Measurements from ENCODE around the gene PPFIA3.

The PPFIA3 gene

GRCh38 chr19:49182848-49183375 lies 63.6 kb downstream of the PPFIA3 start:
- no peak for DNase-seq (ENCODE audit: low spot score)

GRCh38 chr19:49186108-49186507 lies 66.8 kb downstream of the PPFIA3 start:
- DNase-seq (ENCODE audit: low spot score) = no peak

DNA sequence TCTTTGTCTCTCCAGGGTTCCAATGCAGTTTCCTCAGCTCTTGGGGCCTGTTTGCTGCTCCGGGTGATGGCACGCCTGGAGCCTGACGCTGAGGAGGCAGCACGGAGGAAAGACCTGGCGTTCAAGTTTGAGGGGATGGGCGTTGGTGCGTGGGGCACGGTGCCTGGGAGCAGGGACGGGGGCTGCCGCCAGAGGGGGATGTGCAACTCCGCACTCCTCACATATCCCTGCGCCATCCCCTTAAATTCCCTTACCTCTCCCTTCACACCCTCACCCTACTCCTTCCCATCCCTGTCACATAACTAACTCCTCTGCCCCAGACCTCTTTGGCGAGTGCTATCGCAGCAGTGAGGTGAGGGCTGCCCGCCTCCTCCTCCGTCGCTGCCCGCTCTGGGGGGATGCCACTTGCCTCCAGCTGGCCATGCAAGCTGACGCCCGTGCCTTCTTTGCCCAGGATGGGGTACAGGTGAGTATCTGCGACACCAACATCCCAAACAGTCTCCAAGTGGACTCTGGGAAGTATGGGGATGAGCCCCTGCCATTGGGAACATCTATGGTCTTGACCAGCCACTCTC lies 69.4 kb downstream of the PPFIA3 start:
- no peak for DNase-seq (ENCODE audit: low spot score)

GRCh38 chr19:49189259-49189658 lies 69.9 kb downstream of the PPFIA3 start:
- DNase-seq (ENCODE audit: low spot score) = no peak

DNA sequence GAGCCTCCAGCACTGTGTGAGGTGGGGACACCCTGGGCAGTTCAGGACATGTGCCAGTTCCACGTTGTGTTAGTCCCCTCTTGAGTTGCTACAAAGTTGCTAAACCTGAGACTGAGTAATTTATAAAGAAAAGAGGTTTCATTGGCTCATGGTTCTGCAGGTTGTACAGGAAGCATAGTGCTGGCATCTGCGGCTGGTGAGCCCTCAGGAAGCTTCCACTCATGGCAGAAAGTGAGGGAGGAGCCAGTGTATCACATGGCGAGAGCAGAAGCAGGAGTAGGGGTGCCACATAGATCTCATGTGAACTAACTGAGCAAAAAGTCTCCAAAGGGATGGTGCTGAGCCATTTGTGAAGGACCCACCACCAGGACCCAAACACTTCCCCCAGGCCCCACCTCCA lies 71.4 kb downstream of the PPFIA3 start:
- no peak for DNase-seq (ENCODE audit: low spot score)

GRCh38 chr19:49193822-49194394 lies 74.6 kb downstream of the PPFIA3 start:
- no peak for DNase-seq (ENCODE audit: low spot score)

DNA sequence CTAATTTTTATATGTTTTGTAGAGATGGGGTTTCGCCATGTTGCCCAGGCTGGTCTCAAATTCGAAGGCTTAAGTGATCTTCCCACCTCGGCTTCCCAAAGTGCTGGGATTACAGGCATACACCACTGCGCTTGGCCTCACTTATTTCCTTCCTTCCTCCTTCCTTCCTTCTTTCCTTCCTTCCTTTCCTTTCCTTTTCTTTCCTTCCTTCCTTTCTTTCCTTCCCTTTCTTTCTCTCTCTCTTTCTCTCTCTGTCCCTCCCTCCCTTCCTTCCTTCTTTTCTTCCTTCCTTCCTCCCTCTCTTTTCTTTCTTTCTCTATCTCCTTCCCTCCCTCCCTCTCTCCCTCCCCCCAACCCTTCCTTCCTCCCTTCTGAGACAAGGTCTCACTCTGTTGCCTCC lies 75.1 kb downstream of the PPFIA3 start:
- DNase-seq (ENCODE audit: low spot score) = no peak

GRCh38 chr19:49196527-49197240 lies 77.3 kb downstream of the PPFIA3 start:
- DNase-seq (ENCODE audit: low spot score) = peak; percentile 60

GRCh38 chr19:49200238-49200862 lies 81.0 kb downstream of the PPFIA3 start:
- DNase-seq (ENCODE audit: low spot score) = no peak
